Hematopoietic multipotent progenitor cell treated with erythropoietin and hydrocortisone succinate and interleukin-3 and kit ligand, for 15 days (in vitro differentiated cells): ENCODE data around the gene AMH.

Experiments used
- DNase-seq: peaks from one replicate; pipeline ENCODE4 v3.0.0-alpha.2; 2015; ENCODE audit warnings: low spot score

AMH gene

GRCh38 chr19:2249880-2250765, 1.0 kb downstream of the AMH start:
- DNase-seq, result no peak

DNA sequence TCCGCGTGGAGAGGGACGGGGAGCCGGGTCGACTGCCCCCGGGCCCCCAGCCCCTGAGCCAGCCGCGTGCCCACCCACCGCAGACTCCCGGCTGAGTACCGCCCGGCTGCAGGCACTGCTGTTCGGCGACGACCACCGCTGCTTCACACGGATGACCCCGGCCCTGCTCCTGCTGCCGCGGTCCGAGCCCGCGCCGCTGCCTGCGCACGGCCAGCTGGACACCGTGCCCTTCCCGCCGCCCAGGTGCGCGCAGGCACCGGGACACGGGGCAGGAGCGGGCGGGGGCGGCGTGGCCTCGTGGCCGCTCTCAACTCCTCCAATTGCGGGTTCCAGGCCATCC, 1.6 kb downstream of the AMH start:
- no peak for DNase-seq

- no peak for DNase-seq
Measured at GRCh38 chr19:2251106-2252054, 2.3 kb downstream of the AMH start.

DNA sequence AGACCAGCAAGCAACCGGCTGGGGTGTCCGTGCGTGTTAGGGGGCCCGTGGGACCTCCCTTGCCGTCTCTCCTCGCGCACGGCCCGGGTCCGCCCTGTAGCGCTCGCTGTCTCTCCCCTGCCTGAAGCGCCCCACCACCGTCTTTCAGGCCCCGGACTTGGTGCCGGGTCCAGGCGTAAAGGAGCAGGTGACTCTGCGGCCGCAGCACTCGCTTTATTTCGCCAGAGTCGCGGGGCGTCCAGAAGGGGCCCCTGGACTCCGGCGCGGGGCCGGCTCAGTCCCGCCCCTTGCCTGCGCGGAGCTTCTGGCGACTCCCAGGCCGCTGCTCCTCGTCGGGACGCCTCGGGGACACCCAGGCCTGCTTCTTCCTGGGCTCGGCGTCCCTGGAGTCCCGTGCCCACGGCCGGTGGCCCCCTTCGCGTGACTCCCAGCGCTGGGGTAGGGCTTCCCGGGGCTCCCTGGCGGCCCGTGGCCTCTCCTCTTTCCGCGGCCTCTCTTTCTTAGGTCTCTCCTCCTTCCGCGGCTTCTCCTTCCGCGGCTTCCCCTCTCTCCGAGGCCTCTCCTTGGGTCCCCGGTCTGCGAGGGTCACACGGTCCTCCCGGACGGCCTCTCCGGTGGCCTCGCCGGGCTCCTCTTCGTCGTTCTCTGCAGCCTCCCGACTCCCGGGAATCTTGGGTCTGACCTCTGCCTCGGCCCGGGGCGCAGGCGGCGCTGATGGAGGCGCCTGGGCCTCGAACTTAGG, 3.1 kb downstream of the AMH start:
- DNase-seq, result no peak

DNA sequence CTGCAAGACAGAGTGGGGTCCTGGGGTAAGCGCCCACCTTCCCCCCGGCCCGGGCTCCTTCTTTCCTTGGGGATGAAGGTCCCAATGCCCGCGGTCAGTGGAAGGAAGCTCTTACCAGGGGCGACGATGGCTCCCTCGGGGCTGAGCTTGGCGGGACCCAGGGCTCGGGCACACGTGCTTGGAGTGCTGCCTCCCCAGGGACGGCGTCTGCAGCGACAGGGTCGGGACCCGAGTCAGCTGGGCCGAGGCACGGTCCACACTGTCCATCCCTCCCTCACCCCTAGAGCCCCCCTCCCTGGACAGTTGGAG, 3.6 kb downstream of the AMH start:
- DNase-seq, result no peak

DNA sequence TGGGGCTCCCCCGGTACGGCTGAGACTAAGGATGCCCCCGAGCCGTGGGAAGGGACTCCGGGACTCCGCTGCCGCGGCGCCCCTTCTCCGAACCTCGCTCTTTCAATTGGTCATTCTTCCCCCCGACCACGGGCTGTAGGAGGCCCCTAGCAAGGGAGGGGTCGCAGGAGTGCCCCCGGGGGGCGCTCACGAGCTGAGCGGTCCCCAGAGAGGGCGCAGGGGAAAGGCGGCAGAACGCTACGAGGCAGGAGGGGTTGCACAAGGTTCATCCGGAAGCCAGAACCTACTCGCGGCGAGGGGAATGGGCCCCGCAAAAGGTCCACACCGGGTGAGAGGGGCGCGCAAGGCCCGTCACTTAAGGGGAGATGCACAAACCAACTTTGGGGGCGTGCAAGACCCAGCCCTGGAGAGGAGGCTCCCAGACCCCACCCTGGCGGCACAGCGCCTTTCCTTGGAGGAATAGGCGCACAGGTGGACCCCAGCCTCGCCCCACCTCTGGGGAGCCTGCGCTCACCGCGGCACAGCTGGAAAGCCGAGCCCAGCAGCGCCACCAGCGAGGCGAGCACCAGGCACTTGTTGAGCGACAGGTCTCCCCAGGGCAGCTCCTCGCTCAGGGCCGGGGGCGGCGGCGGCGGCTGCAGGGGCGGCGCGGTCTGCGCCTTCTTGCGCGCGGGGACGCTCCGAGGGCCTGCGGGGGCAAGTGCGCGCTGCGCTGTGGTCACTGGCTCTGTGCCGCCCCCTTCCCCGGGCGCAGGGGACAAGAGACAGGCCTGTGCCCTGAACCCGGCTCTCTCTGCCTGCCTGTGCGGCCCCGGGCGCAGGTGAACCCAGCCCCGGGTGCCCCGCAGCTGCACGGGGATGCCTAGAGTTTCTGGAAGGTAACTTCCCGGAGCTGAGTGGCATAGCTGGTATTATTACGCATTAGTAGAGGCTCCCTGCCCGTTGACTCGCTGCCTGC, 4.3 kb downstream of the AMH start:
- no peak for DNase-seq

DNA sequence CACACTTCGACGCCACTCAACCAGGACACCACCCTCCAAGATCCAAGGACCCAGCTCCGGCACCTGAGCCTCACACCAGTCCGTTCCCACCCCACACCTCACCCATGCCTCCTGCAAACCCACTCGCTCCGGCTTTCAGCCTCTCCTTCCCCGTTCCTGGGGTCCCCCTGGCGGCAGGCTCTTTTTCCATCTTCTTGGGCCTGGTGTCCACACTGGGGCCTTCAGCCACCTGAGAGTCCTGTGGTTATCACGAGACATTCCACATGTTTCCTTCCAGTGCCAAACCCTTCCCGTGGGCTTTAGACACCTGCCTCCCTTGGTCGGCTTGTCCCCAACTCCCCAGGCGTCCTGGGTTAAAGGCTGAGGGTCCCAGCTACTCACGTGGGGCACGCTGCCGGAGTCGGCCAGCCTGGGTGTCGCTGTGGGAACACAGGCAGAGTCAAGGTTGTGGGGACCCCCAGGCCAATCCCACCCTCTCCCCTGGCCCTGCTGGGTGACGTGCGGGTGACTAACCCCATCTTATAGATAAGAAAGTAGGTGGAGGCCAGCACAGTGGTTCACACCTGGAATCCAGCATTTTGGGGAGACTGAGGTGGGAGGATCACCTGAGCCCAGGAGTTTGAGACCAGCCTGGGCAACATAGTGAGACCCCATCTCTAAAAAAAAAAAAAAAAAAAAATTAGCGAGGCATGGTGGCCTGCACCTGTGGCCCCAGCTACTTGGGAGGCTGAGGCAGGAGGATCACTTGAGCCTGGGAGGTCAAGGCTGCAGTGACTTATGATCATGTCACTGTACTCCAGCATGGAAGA, 5.1 kb downstream of the AMH start:
- DNase-seq, result no peak

GRCh38 chr19:2255112-2255845, 6.2 kb downstream of the AMH start:
- no peak for DNase-seq

DNA sequence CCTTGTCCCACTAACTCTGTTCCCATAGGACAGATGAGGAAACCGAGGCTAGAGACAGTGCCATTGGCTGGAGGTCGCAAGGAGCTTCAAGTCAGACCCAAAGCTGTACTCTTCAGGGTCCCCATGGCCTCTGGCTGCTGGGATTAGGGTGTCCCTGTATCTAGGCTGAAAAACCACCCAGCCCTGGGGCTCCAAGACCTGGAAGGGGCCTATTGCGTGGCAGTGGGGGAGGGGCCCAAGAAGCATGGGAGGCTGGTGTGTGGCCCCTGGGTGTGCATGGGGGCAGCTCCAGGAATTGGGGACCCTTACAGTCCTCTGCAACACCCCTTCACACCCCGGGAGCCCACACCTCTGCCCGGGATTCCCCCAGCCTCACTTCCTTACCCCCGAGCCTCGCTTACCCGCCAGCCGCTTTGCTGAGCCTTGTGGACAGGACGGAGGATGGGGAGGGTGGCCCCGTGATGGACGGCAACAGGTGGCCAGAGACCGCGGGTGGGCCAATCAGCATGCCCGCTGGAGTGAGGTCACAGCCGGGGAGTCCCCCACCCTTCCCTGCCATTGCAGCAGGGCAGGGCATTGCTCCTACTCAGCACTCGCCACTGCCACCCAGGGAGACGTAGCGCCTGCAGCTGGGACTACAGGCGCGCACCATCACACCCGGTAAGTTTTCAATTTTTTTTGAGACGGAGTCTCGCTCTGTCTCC, 7.0 kb downstream of the AMH start, which contains the start of gene JSRP1:
Gene JSRP1 (minus strand): TSS at position 436 of the 704 bp plus-strand sequence. CDS start 1,103 bp downstream, outside the sequence.
- no peak for DNase-seq

DNA sequence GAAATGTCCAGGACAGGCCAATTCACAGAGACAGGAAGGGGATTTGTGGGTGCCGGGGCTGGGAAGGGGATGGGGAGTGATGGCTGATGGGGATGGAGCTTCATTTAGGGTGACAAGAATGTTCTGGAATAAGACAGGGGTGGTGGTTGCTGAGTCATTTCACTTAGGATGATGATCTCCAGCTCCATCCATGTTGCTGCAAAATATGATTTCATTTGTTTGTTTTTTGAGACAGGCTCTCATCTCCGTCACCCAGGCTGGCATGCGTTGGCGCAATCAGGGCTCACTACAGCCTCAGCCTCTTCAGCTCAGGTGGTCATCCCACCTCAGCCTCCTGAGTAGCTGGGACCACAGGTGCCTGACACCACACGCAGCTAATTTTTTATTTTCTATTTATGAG, 10.2 kb downstream of the AMH start:
- DNase-seq, result no peak

DNA sequence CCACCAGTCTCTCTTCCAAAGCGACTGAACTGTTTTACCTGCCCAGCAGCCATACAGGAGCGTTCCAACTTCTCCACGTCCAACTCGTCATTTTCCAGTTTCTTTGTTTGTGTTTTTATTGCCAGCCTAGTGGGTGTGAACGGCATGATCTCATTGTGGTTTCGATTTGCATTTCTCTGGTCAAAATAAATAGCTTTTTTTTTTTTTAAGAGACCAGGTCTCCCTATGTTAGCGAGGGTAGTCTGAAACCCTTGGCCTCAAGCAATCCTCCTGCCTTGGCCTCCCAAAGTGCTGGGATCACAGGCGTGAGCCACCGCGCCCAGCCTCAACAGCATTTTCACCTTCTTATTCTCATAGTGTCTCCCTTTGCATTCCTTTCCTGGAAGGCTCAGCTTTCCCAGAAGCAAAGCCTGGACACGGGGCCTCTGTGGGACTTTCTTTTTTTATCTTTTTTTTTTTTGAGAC, 11.2 kb downstream of the AMH start:
- no peak for DNase-seq

- peak; percentile 60 for DNase-seq
Measured at GRCh38 chr19:2261438-2262172, 12.5 kb downstream of the AMH start.

GRCh38 chr19:2266183-2266993, 17.3 kb downstream of the AMH start:
- peak; percentile 82 for DNase-seq

GRCh38 chr19:2268480-2268830, 19.3 kb downstream of the AMH start:
- no peak for DNase-seq

DNA sequence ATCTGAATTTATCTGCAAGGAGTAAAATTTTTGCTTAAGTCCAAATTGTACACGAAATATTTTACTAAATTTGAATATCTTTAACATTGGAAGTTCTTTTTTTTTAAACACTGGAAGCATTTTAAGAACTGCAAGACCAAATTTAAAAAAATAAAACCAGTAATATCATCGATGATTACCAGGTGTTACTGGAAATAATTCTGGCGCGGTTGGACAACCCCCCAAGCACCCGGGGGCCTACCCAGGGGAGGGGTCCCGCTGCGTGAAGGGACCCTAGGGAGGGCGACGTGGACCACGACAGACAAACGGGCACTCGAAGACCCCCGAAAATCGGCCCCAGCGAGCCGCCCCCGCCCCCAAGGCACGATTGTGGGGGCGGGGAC, 19.7 kb downstream of the AMH start:
- DNase-seq, result no peak

- DNase-seq, result peak; percentile 97
Measured at GRCh38 chr19:2269244-2270156, 20.4 kb downstream of the AMH start.

DNA sequence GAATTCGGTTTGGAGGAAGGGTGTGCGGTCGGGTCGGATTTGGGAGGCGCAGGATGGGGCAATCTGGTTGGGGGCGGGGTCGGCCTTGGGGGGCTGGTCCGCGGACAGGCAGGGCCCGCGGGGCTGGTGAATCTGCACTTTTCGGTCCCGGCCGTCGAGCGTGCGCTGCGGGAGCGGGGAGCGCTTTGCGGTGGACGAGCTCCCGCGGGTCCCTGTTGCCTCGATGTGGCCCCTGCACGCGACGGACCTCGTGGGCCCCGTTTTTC, 21.0 kb downstream of the AMH start:
- peak; percentile 56 for DNase-seq
